RWPE1 (cell line): ENCODE results near the gene KRTAP3-3.
A peak's percentile ranks its signal among the peaks of the same experiment; 100 is the strongest.

Experiments
- CTCF ChIA-PET: fragments of 350-600 bp; sonication (Branson Sonifier 250); formaldehyde crosslinking; extraction: SDS; loops from one replicate; lab custom pipeline; 2021; lab: Yijun Ruan, JAX
- POLR2A ChIA-PET: fragments of 400-600 bp; formaldehyde crosslinking; extraction: SDS; loops from one replicate; lab custom pipeline; 2020; ENCODE audit warnings: antibody characterized with exemption; ENCODE audit not compliant: low non-redundant PET; lab: Yijun Ruan, JAX
- DNase-seq: peaks from one replicate; pipeline ENCODE4 v3.0.0; 2012; ENCODE audit warnings: low spot score
- H3K27ac ChIP-seq: fragments of 450-650 bp; 2 replicates; pipeline ENCODE4 v1.5.1; 2017
- TF ChIP-seq, protein P1 (sequence below): fragments of 450-650 bp; conservative IDR thresholded peaks from 2 replicates; pipeline ENCODE4 v1.5.1; 2017; ENCODE audit warnings: low read depth, mild to moderate bottlenecking

KRTAP3-3 gene

GRCh38 chr17:41009936-41010335 lies 16.0 kb upstream of the KRTAP3-3 start:
- ChIA-PET CTCF (interaction anchor here (0.5 to 1.4 kb wide), 2 partner anchors 41 to 175 kb away, joined by 3 to 4 read pairs; partner anchors contain the start of gene KRTAP4-1), POLR2A (no interaction called here)
- DNase-seq: no peak
- no peak overlapping the region for H3K27ac ChIP-seq
- TF ChIP-seq, protein P1, sequence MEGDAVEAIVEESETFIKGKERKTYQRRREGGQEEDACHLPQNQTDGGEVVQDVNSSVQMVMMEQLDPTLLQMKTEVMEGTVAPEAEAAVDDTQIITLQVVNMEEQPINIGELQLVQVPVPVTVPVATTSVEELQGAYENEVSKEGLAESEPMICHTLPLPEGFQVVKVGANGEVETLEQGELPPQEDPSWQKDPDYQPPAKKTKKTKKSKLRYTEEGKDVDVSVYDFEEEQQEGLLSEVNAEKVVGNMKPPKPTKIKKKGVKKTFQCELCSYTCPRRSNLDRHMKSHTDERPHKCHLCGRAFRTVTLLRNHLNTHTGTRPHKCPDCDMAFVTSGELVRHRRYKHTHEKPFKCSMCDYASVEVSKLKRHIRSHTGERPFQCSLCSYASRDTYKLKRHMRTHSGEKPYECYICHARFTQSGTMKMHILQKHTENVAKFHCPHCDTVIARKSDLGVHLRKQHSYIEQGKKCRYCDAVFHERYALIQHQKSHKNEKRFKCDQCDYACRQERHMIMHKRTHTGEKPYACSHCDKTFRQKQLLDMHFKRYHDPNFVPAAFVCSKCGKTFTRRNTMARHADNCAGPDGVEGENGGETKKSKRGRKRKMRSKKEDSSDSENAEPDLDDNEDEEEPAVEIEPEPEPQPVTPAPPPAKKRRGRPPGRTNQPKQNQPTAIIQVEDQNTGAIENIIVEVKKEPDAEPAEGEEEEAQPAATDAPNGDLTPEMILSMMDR: no peak

- CTCF ChIA-PET: interaction anchor here (1.4 kb wide), 1 partner anchor 175 kb away, joined by 3 read pairs; the partner anchor contains the start of gene KRTAP4-1
- no peak overlapping the region for H3K27ac ChIP-seq
- no peak for DNase-seq
- TF ChIP-seq, protein P1: no peak
- POLR2A ChIA-PET: no interaction called here
Measured at GRCh38 chr17:41009301-41009760, 15.4 kb upstream of the KRTAP3-3 start.

DNA sequence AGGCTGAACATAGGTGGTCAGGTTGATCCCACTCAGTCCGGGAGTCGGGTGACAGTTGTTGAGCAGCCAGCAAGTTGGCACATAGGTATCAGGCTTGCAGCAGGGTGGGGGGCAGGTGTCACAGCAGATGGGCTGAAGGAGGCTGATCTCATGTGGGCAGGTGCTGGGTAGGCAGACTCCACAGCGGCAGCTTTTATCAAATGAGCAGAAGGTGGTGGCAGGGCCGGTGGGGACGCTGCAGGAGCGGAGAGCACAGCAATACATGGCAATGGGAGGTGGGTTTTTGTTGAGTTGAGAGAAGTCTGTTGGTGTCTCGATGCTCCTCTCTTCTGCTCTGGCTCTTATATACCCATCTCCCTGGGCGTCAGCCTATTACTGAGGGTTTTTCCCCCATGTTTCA lies 14.8 kb upstream of the KRTAP3-3 start, which contains the start of gene KRTAP3-1:
Gene KRTAP3-1, minus strand, starts transcription at position 318 of the 400 bp plus-strand sequence. Its CDS starts 54 bp downstream, at position 264.
- TF ChIP-seq, protein P1: no peak
- no peak within 1 kb of the TSS for H3K27ac ChIP-seq
- DNase-seq: no peak
- POLR2A ChIA-PET: no interaction called here
- CTCF ChIA-PET: interaction anchor here (1.4 kb wide), 1 partner anchor 176 kb away, joined by 3 read pairs; the partner anchor contains the start of gene KRTAP4-1

DNA sequence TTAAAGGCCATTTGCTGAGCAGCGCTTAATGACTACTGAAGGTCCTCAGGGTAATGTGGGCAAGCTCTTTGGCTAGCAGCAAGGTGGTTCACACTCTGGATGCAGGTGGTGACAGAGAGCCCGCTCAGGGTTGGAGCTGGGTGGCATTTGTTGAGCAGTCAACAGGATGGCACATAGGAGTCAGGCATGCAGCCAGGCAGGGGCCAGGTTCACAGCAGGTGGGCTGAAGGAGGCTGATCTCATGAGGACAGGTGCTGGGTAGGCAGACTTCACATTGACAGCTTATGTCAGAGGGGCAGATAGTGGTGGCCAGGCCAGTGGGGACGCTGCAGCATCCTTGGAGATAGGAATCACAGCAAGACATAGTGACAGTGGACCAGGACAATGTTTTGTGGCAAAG lies 10.4 kb upstream of the KRTAP3-3 start:
- H3K27ac ChIP-seq: no peak overlapping the region
- DNase-seq: no peak
- ChIA-PET POLR2A (no interaction called here), CTCF (interaction anchor here (0.5 kb wide), 1 partner anchor 575 kb away, joined by 3 read pairs; no protein-coding TSS in a partner anchor)
- TF ChIP-seq, protein P1: no peak

DNA sequence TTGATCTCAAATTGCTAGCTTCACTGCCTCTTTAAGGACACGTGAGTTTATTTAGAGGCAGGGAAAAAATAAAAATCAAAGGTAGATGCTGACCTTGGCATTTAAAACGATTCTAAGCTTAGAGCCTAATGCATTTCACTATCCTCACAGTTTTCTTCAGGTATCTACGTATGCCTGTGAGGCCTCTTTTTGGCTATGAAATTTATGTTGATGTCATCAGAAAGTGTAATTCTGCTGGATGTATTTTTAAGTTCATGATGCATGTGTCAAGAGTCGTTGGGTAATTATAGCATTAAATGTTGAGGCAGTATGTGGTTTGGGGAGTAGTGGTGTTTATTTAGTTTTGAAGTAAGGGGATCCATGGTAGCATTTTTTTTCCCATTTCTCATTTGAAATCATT lies 10.0 kb upstream of the KRTAP3-3 start:
- TF ChIP-seq, protein P1: no peak
- no peak for DNase-seq
- CTCF ChIA-PET: interaction anchor here (0.5 kb wide), 1 partner anchor 575 kb away, joined by 3 read pairs; no protein-coding TSS in a partner anchor
- H3K27ac ChIP-seq: peak overlapping the region; percentile 65
- POLR2A ChIA-PET: no interaction called here

DNA sequence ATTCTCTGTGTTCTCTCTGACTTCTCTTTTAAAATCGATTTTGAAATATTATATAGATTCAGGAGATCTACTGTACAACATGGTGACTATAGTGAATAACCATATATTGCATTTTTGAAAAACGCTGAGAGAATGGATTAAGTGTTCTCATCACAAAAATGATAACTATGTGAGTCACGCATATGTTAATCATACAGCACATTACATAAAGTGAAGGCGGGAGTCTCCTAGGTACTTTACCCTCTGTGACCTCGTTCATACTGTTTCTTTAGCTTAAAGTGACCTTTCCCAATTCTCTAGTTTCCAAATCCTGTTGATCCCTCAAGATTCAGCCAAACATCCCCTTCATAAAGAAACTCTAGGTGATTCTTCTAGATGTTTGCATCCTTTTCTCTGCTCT lies 8.8 kb upstream of the KRTAP3-3 start:
- CTCF ChIA-PET: no interaction called here
- 0 out of 2 replicates have a peak overlapping the region, but pooled peaks have one; percentile 85 for H3K27ac ChIP-seq
- TF ChIP-seq, protein P1: no peak
- POLR2A ChIA-PET: no interaction called here
- peak; percentile 70 for DNase-seq
